ENCODE results near the gene CCNY.

The CCNY gene

DNA sequence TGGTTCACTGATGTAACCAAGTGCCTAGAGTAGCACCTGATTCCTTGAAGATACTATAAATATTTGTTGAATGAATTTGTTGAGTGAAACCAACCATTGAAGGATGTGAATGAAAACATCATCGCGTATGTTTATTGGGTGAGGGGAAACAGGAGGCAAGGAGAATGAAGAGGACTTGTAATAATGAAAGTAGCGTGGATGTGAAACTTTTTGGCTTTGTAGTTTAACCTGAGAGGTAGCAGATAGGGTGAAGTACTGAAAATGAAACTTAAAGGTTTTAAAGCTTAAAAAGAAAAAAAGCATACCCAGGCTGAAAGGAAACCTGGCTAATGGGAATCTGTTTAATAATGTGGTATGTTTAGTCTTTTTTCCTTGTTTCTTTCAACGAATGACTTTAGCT is 5.2 kb downstream of the CCNY start:
- no peak overlapping the region for H3K27ac Mint-ChIP-seq
- peaks cover 40 to 70% of the 10 kb centered on the region in 2 donors for H3K4me1 Mint-ChIP-seq
- ATAC-seq (replicated peaks) (peak; percentile 79 to 83), DNase-seq (no peak)
- peak overlapping the region; percentile 10 to 18 for H3K4me3 Mint-ChIP-seq
- H3K9me3 Mint-ChIP-seq, result no peaks in the 10 kb centered on the region
- H3K36me3 Mint-ChIP-seq, result peaks cover 2 to 3% of the 10 kb centered on the region in 2 donors
- H3K27me3 Mint-ChIP-seq, result no peaks in the 10 kb centered on the region

DNA sequence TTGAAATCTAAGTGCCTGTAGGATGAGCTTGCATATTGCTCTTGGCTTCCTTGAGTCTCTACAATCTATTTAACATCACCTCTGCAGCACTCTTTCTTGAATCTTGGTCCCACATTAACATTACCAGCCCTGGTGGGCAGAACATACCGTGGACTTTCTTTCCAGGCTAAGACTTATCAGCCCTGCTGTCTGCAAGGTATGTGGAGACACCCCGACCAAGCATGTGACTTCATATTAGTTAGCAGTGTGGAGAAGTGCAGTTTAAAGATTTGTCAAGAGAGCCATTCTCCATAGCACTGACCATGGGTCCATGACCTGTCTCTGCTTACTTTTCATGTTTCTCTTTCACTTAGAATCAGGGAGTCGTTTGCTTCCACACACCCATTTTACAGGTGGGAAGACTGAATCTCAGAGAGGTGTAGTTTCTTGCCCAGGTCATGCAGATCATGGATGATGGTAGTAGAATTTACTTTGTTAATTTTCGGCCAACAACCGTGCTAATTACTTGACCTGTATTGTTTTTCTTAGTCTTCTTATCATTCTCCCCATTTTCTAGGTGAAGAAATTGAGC is 6.0 kb downstream of the CCNY start:
- no peak overlapping the region for H3K27ac Mint-ChIP-seq
- H3K36me3 Mint-ChIP-seq, result peaks cover 2 to 3% of the 10 kb centered on the region in 2 donors
- no peak for DNase-seq
- H3K9me3 Mint-ChIP-seq, result no peaks in the 10 kb centered on the region
- no peak overlapping the region for H3K4me3 Mint-ChIP-seq
- no peaks in the 10 kb centered on the region for H3K27me3 Mint-ChIP-seq
- no peak for ATAC-seq (replicated peaks)
- H3K4me1 Mint-ChIP-seq, result peaks cover 44 to 77% of the 10 kb centered on the region in 2 donors

DNA sequence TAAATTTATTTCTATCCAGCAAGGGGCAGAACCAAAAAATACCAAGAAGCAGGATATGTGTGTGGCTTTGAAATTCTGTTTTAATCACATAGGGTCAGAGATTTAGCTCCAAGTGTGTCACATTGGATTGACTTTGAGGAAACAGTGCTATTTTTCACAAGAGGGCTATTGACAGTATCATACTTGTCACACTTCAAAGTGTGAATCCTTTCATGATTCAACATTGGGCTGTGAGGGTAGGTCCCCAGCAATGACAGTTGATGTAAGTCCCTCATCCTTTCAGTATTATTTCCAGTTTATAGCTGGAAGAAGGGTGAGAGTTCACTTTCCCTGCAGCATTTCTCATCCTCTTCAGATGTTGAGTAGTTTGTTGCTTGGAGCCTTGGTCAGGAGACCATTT is 7.4 kb downstream of the CCNY start:
- Mint-ChIP-seq H3K4me1 (peaks cover 44 to 79% of the 10 kb centered on the region in 2 donors), H3K27ac (peak overlapping the region; percentile 67), H3K4me3 (no peak overlapping the region), H3K36me3 (peaks cover 2 to 7% of the 10 kb centered on the region in 2 donors), H3K27me3 (no peaks in the 10 kb centered on the region), H3K9me3 (no peaks in the 10 kb centered on the region)
- DNase-seq (no peak), ATAC-seq (replicated peaks) (no peak)

DNA sequence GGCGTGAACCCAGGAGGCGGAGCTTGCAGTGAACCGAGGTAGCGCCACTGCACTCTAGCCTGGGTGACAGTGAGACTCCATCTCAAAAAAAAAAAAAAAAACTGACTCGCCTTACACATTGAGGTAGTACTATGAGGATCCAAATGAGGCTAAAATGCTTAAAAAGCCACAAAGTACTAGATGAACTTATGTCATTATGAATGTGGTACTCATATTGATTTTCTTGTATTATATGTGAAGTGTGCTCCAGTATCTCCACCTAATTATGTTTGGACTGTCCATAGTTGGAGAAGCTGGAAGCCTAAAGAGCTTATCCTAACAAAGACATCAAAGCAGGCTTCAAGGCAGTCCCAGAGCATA is 9.1 kb downstream of the CCNY start:
- H3K27me3 Mint-ChIP-seq, result no peaks in the 10 kb centered on the region
- H3K9me3 Mint-ChIP-seq, result no peaks in the 10 kb centered on the region
- H3K4me1 Mint-ChIP-seq, result peaks cover 46 to 81% of the 10 kb centered on the region in 2 donors
- H3K27ac Mint-ChIP-seq, result no peak overlapping the region
- H3K4me3 Mint-ChIP-seq, result no peak overlapping the region
- ATAC-seq (replicated peaks) (no peak), DNase-seq (no peak)
- H3K36me3 Mint-ChIP-seq, result peaks cover 2 to 7% of the 10 kb centered on the region in 2 donors

DNA sequence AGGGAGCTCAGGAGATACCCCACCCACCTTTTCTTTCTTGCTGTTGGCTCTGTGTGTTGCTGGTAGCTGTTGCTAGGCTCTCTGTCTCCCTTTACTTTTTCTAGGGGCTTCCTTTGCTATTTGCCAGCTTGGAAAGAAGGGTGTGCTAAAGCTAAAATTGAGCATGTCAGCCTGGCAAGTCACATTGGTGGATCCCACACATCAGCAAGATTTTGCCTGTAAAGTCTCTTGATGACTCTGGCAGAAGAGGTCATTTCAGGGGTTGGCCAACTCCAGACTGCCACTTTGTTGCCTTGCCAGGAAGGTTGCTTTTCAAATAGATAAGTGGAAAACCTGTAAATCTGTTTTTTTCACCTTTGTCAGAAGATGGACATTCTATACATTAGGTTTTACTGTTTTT is 9.9 kb downstream of the CCNY start:
- H3K36me3 Mint-ChIP-seq, result peaks cover 2 to 7% of the 10 kb centered on the region in 2 donors
- no peak for DNase-seq
- no peak overlapping the region for H3K4me3 Mint-ChIP-seq
- peaks cover 46 to 81% of the 10 kb centered on the region in 2 donors for H3K4me1 Mint-ChIP-seq
- ATAC-seq (replicated peaks), result no peak
- H3K27ac Mint-ChIP-seq, result no peak overlapping the region
- H3K9me3 Mint-ChIP-seq, result no peaks in the 10 kb centered on the region
- H3K27me3 Mint-ChIP-seq, result no peaks in the 10 kb centered on the region

DNA sequence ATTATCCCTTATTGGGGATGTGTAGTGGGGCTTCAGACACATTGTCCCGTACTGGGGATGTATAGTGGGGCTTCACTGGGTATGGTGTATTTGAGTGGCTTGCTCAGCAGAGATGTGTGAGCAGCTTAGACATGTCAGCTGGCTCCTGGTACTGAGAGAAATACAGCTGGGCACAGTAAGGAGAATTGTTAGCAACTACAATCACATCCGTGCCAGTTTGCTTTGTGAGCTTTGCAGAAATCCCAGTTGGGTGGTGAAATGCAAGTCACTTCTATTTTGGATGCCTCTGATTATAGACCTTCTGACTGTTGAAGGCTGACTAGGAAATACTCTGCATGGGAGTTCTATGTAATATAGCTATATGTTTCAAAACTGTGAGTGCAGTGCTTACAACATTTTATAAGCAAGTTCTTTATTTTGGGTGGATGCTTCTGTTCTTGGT is 10.8 kb downstream of the CCNY start:
- Mint-ChIP-seq H3K4me1 (peaks cover 46 to 80% of the 10 kb centered on the region in 2 donors), H3K9me3 (no peaks in the 10 kb centered on the region), H3K27me3 (no peaks in the 10 kb centered on the region), H3K36me3 (peaks cover 2 to 7% of the 10 kb centered on the region in 2 donors), H3K4me3 (no peak overlapping the region), H3K27ac (peak overlapping the region; percentile 38)
- DNase-seq (no peak), ATAC-seq (replicated peaks) (no peak)

DNA sequence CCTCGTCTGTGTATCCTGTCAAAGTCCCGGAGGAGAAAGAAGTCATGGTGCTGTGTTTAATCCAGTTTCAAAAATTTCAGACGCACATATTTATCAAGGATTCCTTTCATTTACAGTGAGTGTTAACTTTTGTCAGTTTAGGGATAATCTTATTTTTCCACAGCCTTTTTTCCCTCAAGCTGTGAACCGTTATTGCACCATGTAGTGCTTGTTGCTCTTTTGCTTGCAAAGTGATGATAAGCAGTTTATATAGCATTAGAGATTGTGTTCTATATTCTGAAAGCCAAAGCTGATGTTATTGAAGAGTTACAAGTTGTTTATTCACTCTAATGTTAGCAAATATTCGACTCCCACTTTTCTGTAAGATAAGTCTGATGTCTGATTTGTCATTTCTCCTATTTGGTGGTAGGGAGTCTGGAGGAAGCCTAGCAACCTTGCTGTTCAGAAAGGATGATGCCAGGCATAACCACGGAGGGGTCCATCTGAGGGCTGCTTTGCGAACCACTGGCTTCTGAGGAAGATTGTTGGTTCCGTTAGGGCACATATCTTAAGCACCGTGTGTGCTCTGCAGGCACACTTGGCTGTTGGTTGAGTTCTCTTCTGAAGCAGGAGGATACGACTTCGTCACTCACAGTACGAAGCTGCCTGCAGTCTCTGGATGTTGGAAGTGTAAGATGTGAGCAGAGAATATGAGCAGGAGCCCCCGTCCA is 11.7 kb downstream of the CCNY start:
- Mint-ChIP-seq H3K4me3 (no peak overlapping the region), H3K4me1 (peaks cover 50 to 81% of the 10 kb centered on the region in 2 donors), H3K36me3 (peaks cover 2 to 7% of the 10 kb centered on the region in 2 donors), H3K9me3 (peaks cover 0 to 3% of the 10 kb centered on the region in 2 donors), H3K27ac (no peak overlapping the region), H3K27me3 (no peaks in the 10 kb centered on the region)
- ATAC-seq (replicated peaks), result no peak
- no peak for DNase-seq

DNA sequence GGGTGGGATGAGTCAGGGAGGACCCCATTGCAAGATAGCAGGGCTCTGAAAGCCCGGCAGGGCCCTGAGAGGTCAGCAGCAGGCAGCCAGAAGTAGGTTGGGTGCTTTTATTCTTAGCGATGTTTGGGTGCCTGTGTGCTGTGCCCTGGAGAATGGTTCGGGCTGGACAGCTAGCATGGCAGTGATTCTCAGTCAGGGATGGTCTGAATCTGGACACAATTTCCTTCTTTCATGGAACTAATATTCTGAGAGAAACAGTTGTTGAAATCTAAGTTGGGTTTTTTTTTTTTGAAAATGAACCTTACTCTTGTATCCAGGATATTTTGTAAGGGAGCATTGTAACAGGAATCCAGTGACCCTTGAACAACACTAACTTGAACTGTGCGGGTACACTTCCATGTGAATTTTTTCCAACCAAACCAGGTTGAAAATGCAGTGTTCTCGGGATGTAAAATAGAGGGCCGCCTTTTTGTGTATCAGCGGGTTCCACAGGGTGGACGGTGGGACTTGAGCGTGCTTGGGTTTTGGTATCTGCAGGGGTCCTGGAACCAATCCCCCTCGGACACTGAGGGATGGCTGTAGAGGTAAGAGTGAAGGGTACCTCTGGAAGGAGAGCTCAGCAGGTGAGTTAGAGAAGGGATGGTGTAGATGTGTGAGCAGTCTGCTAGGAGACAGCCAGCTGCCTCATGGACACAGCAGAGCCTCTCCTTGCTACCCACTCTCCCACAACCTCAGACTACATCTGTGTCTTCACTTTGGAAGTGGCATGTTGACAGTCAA is 12.5 kb downstream of the CCNY start:
- Mint-ChIP-seq H3K27me3 (no peaks in the 10 kb centered on the region), H3K4me3 (no peak overlapping the region), H3K27ac (no peak overlapping the region), H3K36me3 (peaks cover 2 to 8% of the 10 kb centered on the region in 2 donors), H3K4me1 (peaks cover 56 to 88% of the 10 kb centered on the region in 2 donors), H3K9me3 (peaks cover 0 to 3% of the 10 kb centered on the region in 2 donors)
- ATAC-seq (replicated peaks) (no peak), DNase-seq (no peak)

DNA sequence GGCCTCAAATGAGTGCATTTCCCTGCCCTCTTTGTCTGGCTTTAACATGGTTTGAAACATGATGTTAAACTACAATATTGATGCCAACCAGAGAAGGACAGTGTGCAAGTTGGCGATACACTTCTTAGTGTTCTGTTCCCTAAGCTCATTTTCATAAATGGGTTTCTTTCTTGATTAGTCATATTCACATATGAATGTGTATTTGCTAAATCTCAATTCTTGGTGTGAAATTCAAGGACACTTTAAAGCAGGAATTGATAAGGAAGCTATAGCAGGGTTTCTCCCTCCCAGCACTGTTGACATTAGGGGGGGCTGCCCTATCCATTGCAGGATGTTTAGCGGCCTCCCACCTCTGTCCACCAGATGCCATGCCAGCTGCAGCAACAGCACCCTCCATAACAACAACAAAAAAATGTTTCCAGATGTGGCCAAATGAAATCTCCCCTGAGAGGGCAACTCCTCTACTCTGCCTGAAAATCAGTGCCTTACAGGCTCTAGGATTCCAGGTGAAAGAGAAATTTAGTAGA is 13.1 kb downstream of the CCNY start:
- ATAC-seq (replicated peaks), result no peak
- no peak overlapping the region for H3K27ac Mint-ChIP-seq
- DNase-seq, result no peak

DNA sequence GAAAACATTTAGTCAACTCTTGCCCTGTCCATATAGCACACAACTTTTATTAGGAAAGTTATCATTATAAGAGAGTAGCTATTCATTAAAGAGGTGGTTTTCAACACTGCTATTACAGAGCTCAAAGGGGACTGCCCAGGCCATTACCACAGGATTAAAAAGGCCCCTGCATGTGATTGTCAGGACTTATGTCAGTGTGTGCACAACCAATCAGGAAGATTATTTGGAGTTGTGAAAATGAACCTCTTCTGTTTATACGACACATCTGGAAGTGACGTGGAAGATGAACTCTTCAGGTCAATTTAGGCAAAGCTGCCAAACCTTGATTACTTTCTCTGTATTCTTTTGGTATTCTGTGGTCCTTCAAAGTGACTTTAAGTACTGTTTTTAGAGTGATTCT is 14.7 kb downstream of the CCNY start:
- DNase-seq (no peak), ATAC-seq (replicated peaks) (peak; percentile 38 to 47)
- Mint-ChIP-seq H3K27ac (no peak overlapping the region), H3K9me3 (peaks cover 0 to 3% of the 10 kb centered on the region in 2 donors), H3K4me1 (peaks cover 60 to 95% of the 10 kb centered on the region in 2 donors), H3K27me3 (no peaks in the 10 kb centered on the region), H3K4me3 (no peak overlapping the region), H3K36me3 (peaks cover 2 to 10% of the 10 kb centered on the region in 2 donors)

More for the DNA sequence above, 13.1 kb downstream of the CCNY start:
- H3K4me3 Mint-ChIP-seq, result no peak overlapping the region
- H3K27me3 Mint-ChIP-seq, result no peaks in the 10 kb centered on the region
- peaks cover 58 to 89% of the 10 kb centered on the region in 2 donors for H3K4me1 Mint-ChIP-seq
- peaks cover 0 to 10% of the 10 kb centered on the region in 2 donors for H3K36me3 Mint-ChIP-seq
- peaks cover 0 to 3% of the 10 kb centered on the region in 2 donors for H3K9me3 Mint-ChIP-seq

DNA sequence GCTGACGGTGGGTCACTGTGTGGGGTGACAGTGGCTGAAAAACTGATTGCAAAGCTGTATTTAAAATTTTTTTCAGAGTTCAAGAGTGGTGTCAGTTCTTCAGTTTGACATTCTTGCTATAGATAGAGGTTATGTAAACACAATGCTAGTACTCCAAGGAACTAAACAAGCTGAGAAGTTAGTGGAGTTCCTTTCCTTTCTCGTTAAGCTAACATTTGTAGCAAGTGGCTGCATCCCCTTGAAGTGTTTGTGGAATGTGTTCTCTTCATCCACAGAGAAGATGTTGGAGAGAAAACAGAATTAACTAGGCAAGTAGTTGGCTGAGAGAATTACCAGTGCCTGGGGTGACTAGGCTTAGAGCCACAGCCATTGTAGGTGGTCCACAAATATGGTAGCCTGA is 15.8 kb downstream of the CCNY start:
- no peak for DNase-seq
- ATAC-seq (replicated peaks), result no peak
- Mint-ChIP-seq H3K4me1 (peaks cover 66 to 95% of the 10 kb centered on the region in 2 donors), H3K27me3 (no peaks in the 10 kb centered on the region), H3K9me3 (peaks cover 0 to 3% of the 10 kb centered on the region in 2 donors), H3K36me3 (peaks cover 2 to 20% of the 10 kb centered on the region in 2 donors), H3K4me3 (peak overlapping the region in 1 of 2 donors; percentile 50), H3K27ac (no peak overlapping the region)

DNA sequence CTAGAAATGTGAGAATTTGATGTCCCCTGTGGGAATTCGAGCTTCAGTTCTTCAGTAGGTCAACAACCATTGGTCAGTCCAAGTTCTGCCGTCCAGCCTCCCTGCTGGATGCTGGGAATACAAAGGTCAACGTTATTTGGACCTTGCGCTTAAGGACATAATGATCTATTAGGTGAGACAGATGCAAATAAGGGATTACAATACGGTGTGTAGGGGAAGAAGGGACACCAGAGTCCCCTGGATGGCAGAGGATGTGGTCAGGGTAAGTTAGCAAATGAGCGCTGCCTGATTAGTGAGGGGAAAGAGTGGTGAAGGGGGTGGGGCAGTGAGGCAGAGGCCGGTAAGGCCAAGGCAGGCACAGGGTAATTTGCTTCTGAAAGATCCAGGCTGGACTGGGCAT is 16.2 kb downstream of the CCNY start:
- H3K27me3 Mint-ChIP-seq, result no peaks in the 10 kb centered on the region
- DNase-seq, result no peak
- peaks cover 0 to 3% of the 10 kb centered on the region in 2 donors for H3K9me3 Mint-ChIP-seq
- H3K4me1 Mint-ChIP-seq, result peaks cover 66 to 95% of the 10 kb centered on the region in 2 donors
- peak overlapping the region in 1 of 2 donors; percentile 50 for H3K4me3 Mint-ChIP-seq
- ATAC-seq (replicated peaks), result peak; percentile 76
- peaks cover 2 to 24% of the 10 kb centered on the region in 2 donors for H3K36me3 Mint-ChIP-seq
- peak overlapping the region; percentile 9 for H3K27ac Mint-ChIP-seq

DNA sequence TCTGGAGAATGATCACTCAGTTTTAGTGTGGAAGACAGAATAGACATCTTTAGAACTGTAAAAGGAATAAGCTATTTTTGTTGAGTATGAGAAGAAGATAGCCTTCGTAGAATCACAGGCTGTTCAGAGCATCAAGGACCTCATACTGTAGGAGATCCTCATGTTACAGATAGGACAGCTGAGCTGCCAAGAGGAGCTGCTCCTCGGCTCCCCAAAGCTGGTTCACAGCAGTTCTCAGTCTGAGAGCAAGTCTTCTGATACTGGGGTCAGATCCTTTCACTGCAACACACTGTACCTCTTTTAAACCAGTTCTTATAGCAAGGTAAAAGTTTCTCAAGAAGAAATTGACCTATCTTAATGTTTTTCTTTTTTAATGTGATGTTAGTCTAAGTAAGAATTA is 17.1 kb downstream of the CCNY start:
- peaks cover 0 to 3% of the 10 kb centered on the region in 2 donors for H3K9me3 Mint-ChIP-seq
- H3K4me3 Mint-ChIP-seq, result no peak overlapping the region
- no peak for DNase-seq
- peaks cover 2 to 21% of the 10 kb centered on the region in 2 donors for H3K36me3 Mint-ChIP-seq
- H3K27ac Mint-ChIP-seq, result peak overlapping the region; percentile 22
- H3K27me3 Mint-ChIP-seq, result no peaks in the 10 kb centered on the region
- H3K4me1 Mint-ChIP-seq, result peaks cover 65 to 95% of the 10 kb centered on the region in 2 donors
- peak in 1 of 2 donors; percentile 14 for ATAC-seq (replicated peaks)

DNA sequence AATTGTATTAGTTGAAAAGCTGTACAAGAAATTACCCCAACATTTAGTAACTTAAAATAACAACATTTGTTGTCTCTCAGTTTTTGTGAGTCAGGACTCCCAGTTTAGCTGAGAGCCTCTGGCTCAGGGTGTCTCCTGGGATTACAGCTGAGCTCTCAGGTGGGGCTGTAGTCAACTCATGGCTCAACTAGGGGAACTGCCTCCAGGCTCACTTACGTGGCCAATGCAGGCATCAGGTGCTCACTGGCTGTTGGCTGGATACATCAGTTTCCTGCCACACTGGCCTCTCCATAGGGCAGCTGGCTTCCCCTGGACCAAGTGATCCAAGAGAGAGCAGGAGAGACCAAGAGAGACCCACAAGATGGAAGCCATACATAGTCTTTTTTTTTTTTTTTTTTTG is 17.5 kb downstream of the CCNY start:
- DNase-seq, result no peak
- peak overlapping the region; percentile 7 to 19 for H3K4me3 Mint-ChIP-seq
- H3K27ac Mint-ChIP-seq, result peak overlapping the region; percentile 67
- H3K4me1 Mint-ChIP-seq, result peaks cover 68 to 95% of the 10 kb centered on the region in 2 donors
- no peaks in the 10 kb centered on the region for H3K27me3 Mint-ChIP-seq
- peaks cover 2 to 20% of the 10 kb centered on the region in 2 donors for H3K36me3 Mint-ChIP-seq
- peak; percentile 79 to 88 for ATAC-seq (replicated peaks)
- H3K9me3 Mint-ChIP-seq, result peaks cover 0 to 3% of the 10 kb centered on the region in 2 donors

Measured in stimulated activated naive B cell treated with anti-CD40 and anti-IgM and Interleukin-4, amounts not matched to agents 10 μg/mL and 1 μg/mL and 100 μg/mL, for 72 hours (primary cell).